Left lobe of liver (tissue), 2 donors: Measurements from ENCODE around the gene PML. TPM values are rescaled to one million over a fixed set of nuclear protein-coding genes. Genes with fewer than 3 reads are reported as not detected.
"Not testable (repeated sequence)": the region's sequence is repeated elsewhere in the genome, so short reads cannot be mapped to it uniquely, and the experiment has no call there.

Experiments used
- ATAC-seq: fragments of 200-7000 bp; cut with Tn5 transposase; one replicate; pipeline ENCODE4 v1.9.1; 2020; ENCODE audit warnings: mild to moderate bottlenecking, moderate library complexity
- DNase-seq: peaks from one replicate; pipeline ENCODE4 v3.0.0-alpha.2; 2020; ENCODE audit warnings: low spot score
- total RNA-seq: library from RNA; stranded (reverse); gene quantifications from one replicate; pipeline ENCODE4 v1.2.1, GENCODE V29; 2021
- donor health status: DM: no; HTN: no; CAD: no; lungs with moderate emphysema.
- donor health status: DM: no; HTN: yes; CAD: no.

Gene PML
- total RNA-seq, 1 donor from 2014 or later = 15.5 TPM

DNA sequence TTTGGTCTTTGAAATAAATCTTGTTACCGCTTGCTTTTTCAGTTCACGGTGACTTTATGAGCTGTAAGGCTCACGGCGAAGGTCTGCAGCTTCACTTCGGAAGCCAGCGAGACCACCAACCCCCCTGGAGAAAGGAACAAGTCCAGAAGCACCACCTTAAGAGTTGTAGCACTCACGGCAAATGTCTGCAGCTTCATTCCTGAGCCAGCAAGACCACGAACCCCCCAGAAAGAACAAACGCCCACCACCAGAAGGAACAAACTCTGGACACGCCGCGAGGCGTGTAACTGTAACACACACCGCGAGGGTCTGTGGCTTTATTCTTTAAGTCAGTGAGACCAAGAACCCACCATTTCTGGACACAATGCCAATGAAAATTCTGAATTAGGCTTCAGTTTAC lies 59.0 kb downstream of the PML start:
- DNase-seq = no peak
- no peak for ATAC-seq

DNA sequence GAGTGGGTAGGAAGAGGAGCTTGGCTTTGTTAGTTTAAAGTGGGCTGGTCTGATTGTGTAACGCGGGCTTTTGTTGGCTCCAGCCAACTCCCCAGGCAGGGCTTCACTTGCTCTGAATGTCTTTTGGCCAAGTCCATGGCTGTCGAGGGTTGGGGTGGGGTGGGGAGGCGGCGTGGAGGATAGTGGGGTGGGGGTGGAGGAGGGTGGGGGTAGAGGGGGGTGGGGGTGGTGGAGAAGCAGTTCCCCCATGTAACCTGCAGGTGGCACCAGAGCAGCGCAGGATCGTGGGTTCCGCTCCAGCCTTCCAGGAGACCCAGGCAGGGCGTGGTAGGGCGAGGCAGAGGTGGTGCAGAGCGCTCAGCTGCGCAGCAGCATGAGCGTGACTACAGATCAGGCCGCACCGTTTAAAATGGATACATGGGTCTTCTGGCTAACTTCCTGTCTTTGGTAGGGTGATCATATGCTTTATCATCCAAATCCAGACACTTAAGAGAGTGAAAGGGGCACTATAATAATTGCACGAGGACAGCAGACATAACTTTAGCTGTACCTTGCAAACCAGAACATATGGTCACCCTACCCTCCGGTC lies 59.5 kb downstream of the PML start:
- peak; percentile 95 for ATAC-seq
- DNase-seq = peak; percentile 71

DNA sequence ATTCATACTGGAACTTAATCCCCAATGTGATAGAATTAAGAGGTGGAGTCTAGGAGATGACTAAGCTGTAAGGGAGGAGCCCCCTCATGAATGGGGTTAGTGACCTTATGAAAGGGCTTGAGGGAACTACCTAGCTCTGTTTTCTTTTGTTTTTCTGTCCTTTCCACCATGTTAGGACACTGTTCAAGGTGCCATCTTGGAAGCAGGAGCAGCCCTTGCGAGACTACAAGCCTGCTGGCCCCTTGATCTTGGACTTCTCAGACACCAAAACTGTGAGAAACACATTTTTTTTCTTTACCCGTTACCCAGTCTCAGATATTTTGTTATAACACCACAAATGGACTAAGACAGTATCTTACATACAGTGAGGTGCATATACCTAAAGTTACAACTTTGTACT lies 61.3 kb downstream of the PML start:
- no peak for DNase-seq
- no peak for ATAC-seq

GRCh38 chr15:74056330-74056729 lies 61.8 kb downstream of the PML start:
- DNase-seq, ATAC-seq: not testable (repeated sequence)

DNA sequence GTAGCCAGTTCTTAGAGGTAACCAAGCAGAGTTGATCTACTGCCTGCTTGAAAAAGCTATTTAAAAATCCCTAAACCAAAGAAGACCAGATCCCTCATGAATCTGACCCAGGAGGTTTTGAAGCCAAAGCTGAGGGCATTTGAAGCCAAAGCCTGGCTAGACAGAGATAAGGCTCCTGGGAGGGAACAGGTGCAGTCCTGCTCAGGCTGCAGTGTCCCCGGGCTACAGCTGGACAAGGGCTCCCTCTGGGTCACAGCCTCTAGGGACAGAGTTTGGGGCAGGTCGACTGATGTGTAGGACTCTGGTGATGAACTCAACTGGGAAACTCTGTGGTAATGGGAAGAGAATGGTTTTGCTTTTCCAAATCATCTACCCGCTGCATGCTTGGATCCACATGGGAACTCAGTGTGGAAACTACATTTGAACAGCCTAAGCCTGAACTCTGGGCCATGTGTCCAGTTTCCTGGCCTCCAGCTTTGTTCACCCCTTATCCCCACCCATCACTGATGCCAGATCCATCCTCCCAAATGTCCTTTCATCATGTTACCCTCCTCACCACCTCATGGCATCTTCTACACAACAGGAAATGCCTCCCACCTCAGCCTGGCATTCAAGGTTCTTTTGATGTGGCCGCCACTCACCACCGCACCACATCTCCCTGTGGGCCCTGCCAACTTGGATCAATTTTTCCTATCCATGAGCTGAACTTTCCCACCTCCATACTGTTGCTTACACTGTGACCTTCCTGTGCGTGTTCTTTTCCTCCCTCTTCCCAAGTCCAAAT lies 64.7 kb downstream of the PML start:
- ATAC-seq, DNase-seq: not testable (repeated sequence)

GRCh38 chr15:74060251-74060650 lies 65.7 kb downstream of the PML start:
- DNase-seq = no peak
- ATAC-seq = no peak

GRCh38 chr15:74062236-74062635 lies 67.7 kb downstream of the PML start:
- DNase-seq (no peak), ATAC-seq (no peak)

GRCh38 chr15:74062671-74063070 lies 68.2 kb downstream of the PML start:
- no peak for DNase-seq
- ATAC-seq = no peak

- ATAC-seq, DNase-seq: not testable (repeated sequence)
These were observed 69.1 kb downstream of the PML start for GRCh38 chr15:74063425-74064146.

GRCh38 chr15:74064183-74064582 lies 69.7 kb downstream of the PML start:
- not testable (repeated sequence) for DNase-seq, ATAC-seq

GRCh38 chr15:74064822-74065221 lies 70.3 kb downstream of the PML start:
- DNase-seq, ATAC-seq: not testable (repeated sequence)

- ATAC-seq (peak; percentile 99), DNase-seq (peak; percentile 69)
These were observed 71.3 kb downstream of the PML start for GRCh38 chr15:74065684-74066411.

DNA sequence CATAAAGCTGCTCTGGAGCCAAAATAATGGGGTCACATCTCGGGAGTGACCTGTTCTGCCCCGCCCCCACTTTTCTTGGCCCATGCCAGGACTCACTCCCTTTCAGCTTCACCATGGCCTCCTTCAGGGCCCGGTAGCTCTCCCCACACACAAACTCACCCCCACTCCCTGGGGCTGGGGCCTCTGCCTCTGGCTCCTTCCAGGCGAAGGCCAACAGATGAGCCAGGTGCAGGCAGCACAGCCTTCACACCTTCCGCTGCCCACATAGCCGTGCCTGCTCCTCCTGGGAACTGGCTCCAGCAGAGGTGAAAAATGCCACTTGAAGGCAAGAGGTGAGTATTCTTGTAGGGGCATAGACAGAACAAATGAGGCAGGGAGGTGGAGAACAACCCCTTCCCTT lies 77.1 kb downstream of the PML start:
- ATAC-seq, DNase-seq: not testable (repeated sequence)

GRCh38 chr15:74072132-74072531 lies 77.6 kb downstream of the PML start:
- DNase-seq = peak; percentile 22
- ATAC-seq = not testable (repeated sequence)

DNA sequence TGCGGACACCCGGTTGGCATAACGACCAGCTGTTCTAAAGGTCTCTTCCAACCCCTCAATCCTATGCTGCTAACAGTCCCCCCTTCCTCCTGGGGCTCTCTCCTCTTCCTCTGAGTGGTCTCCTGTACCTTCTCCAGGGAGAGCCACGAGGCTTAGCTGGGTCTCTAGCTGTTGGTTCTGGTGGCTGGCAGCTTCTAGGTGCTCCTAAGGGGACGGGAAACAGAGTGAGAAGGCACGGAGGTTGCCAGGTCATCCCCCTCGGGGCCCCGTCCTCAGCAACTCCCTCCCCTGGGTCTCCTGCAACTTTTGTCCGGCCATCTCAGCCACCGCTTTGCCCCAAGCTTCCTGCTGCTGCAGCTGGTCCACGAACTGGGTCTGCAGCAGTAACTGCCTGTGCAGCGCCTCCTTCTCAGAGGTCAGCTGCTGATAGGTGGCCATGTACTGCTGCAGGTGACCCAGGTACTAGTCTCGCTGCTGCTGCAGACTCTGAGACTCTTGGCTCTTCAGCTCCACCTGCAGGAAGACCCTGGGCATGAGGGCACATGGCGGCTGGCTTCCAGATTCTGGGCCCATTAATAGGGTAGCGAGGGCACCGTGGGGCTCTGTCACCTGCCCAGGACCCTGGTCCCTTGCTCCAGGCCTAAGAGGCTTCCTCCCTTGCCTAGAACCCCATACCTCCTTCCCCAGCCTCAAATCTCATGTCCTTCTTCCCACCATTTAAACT lies 78.3 kb downstream of the PML start:
- peak; percentile 58 for DNase-seq
- ATAC-seq = not testable (repeated sequence)

DNA sequence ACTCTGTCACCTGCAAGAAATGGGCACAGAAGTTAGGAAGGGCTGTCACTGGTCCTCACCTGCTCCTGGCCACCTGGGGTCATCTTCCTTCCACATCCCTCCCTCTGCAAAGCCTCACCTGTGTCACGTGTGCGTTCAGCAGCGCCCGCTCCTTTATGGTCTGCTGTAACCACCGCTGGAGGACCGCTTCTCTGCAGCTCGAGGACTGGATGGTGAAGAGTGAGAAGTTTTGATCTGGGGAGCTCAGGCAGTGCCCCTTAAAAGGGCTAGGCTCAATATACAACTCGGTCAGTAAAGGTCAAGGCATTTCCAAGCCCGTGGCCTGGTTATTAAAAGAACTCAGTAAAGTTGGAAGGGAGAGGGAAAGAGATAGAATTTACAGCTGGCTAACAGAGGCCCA lies 81.3 kb downstream of the PML start:
- DNase-seq, ATAC-seq: not testable (repeated sequence)

DNA sequence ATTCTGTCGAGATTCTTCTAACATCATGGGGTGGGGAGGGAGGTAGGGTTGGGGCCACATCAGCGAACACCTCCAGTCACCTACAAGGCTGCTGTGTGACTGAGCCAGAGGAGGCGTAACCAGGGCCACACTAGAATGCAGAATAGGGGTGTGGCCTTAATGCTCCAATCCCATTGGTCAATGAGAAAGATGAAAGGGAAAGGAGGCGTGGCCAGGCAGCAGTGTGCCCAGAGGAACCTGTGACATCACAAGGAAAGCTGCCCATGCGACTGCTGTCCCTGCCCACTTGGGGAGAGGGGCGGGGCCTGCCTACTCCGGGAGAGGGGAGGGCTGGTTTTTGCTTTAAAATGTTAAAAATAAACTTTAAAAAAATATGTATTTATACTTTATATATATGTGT lies 87.9 kb downstream of the PML start, which contains the start of gene GOLGA6A:
Gene GOLGA6A (minus strand): TSS at position 101 of the 400 bp plus-strand sequence. CDS start 41 bp downstream, at position 60.
- ATAC-seq, DNase-seq: not testable (repeated sequence)

DNA sequence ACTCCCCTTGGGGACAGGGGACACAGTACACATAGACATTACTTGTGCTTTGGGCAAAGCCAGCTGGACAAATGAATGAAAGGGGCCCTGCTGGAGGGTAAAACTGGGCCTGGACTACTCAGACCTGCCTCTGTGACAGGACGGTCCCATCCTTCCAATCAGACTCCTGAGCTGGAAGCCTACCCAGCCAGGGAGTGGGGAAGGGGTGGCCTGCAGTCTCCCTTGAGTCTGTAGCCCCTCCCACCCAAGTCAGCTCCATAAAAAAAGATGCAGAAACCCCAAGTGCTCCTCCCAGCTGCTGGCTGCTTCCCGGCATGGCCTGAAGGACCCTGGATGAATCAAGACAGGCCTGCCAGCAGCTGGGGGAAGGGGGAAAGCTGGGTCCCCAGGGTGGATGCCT lies 100.1 kb downstream of the PML start:
- ATAC-seq, DNase-seq: not testable (repeated sequence)

GRCh38 chr15:74095610-74096009 lies 101.1 kb downstream of the PML start:
- not testable (repeated sequence) for DNase-seq, ATAC-seq
